ENCODE results near the gene SYN1. TPM values are rescaled to one million over a fixed set of nuclear protein-coding genes. Genes with fewer than 3 reads are reported as not detected.
A peak's percentile ranks its signal among the peaks of the same experiment; 100 is the strongest.

Gene SYN1
- total RNA-seq, 1 donor from 2014 or later = 0.75 TPM

DNA sequence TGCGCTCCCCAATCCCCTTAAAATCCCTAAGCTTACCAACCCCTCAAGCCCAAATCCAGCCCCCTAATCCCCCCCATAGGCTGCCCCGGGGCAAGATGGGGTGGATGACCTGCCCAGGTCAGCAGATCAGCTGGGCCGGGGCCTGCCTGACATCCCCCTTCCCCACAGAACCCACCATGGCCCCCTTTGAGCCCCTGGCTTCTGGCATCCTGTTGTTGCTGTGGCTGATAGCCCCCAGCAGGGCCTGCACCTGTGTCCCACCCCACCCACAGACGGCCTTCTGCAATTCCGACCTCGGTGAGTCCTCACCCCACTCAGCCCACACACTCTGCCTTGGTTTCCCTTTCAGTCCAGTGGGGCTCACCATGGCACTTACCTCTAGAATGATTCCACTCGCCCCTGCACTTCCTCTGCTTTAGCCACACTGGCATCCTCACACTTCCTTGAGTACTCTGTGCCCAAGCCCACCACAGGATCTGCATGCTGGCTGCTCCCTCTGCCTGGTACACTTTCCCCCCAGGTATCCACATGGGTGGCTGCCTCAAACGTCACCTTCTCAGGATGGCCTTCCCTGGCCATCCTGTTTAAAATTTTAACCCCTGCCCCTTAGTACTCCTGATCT is 36.3 kb downstream of the SYN1 start:
- ATAC-seq = no peak
- Histone ChIP-seq H3K27ac (peak overlapping the region; percentile 47), H3K36me3 (no peaks in the 10 kb centered on the region), H3K27me3 (no peaks in the 10 kb centered on the region), H3K4me1 (no peaks in the 10 kb centered on the region), H3K9me3 (no peaks in the 10 kb centered on the region), H3K4me3 (peak overlapping the region; percentile 26)
- no peak for DNase-seq
- TF ChIP-seq, protein P1, sequence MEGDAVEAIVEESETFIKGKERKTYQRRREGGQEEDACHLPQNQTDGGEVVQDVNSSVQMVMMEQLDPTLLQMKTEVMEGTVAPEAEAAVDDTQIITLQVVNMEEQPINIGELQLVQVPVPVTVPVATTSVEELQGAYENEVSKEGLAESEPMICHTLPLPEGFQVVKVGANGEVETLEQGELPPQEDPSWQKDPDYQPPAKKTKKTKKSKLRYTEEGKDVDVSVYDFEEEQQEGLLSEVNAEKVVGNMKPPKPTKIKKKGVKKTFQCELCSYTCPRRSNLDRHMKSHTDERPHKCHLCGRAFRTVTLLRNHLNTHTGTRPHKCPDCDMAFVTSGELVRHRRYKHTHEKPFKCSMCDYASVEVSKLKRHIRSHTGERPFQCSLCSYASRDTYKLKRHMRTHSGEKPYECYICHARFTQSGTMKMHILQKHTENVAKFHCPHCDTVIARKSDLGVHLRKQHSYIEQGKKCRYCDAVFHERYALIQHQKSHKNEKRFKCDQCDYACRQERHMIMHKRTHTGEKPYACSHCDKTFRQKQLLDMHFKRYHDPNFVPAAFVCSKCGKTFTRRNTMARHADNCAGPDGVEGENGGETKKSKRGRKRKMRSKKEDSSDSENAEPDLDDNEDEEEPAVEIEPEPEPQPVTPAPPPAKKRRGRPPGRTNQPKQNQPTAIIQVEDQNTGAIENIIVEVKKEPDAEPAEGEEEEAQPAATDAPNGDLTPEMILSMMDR (IDR thresholded peaks at IDR 0.05) = no peak
- intact Hi-C loops (cut with DNase I) = no loop called here

DNA sequence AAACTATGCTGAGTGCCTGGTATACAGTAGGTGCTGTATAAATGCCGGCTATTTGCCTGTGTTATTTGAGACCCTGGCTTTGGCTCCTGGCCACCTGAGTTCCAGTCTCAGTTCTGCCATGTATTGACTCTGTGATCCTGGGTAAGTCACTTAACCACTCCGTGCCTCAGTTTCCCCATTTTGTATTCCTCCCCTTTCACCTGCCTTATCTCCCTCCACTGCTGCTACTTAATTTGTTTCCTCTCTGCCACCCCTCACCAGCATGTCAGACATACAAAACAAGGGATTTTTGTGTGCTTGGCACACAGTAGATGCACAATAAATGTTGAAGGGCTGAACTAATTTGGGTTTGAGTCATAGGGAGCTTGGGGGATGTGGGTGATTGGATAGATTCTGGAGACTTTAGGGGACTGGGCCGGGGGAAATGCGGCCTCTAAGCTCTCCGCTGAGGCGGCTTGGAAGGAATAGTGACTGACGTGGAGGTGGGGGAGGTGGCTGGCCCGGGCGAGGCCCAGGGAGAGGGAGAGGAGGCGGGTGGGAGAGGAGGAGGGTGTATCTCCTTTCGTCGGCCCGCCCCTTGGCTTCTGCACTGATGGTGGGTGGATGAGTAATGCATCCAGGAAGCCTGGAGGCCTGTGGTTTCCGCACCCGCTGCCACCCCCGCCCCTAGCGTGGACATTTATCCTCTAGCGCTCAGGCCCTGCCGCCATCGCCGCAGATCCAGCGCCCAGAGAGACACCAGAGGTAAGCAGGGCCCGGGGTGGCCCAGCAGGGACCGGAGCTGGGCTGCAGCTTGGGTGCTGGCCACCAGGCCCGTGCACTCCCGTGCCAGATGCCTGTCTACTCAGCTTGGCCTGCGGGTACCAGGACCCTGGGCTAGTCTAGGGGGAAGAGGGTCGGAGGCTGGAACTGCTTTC is 37.7 kb downstream of the SYN1 start, which contains the start of gene TIMP1:
Gene TIMP1, plus strand, starts transcription at position 706 of the 917 bp plus-strand sequence. CDS start 980 bp downstream, outside the sequence.
- Histone ChIP-seq H3K4me1 (no peaks in the 10 kb centered on the region), H3K36me3 (no peaks in the 10 kb centered on the region), H3K9me3 (no peaks in the 10 kb centered on the region), H3K27me3 (no peaks in the 10 kb centered on the region), H3K4me3 (peak within 1 kb of the TSS; percentile 56), H3K27ac (peak within 1 kb of the TSS; percentile 77)
- TF ChIP-seq, protein P1 (IDR thresholded peaks at IDR 0.05) = no peak
- intact Hi-C loops (cut with DNase I) = no loop called here
- ATAC-seq (peak; percentile 96), DNase-seq (peak; percentile 90)

DNA sequence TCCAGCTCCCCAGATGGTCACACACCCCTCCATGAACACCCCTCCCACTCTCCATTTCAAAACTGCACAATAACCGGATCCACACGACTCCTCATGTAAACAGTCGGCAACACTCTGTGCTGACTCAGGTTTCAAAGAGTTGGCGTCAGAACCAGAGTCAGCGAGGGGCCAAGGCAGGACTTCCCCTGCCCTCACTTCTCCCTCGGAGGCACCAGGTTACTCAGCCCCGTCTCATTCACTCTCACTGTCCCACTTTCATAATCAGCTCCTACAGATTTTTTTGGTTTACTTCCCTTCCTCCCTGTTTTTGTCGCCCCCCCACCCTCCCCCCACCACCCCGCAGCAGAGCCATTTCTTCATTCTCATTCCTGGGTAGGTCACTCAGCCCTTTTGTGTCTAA is 40.1 kb downstream of the SYN1 start:
- TF ChIP-seq, protein P1 (IDR thresholded peaks at IDR 0.05) = no peak
- H3K9me3 ChIP-seq = no peaks in the 10 kb centered on the region
- H3K27me3 ChIP-seq = no peaks in the 10 kb centered on the region
- no peak overlapping the region for H3K4me3 ChIP-seq
- no peaks in the 10 kb centered on the region for H3K4me1 ChIP-seq
- H3K27ac ChIP-seq = no peak overlapping the region
- peak; percentile 72 for ATAC-seq
- DNase-seq = no peak
- H3K36me3 ChIP-seq = no peaks in the 10 kb centered on the region
- intact Hi-C loops (cut with DNase I) = no loop called here

DNA sequence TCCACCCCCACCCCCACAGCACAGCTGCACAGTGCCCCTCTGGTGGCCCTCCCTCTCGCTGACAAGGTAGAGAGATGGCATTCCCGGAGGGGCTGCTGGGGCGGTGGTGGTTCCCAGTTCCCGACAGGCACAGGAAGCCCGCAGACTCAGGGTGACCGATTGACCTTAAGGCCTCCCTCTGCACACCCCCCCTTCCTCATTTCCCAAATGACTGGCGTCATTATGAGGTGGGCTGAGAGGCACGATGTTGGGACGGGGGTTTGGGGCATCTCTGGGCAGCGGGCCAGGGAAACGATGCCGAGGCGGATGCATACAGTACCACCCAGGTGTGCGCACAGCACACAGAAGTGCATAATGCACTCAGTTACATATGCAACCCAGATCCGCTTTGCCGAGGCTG is 41.0 kb downstream of the SYN1 start:
- DNase-seq (no peak), ATAC-seq (peak; percentile 4)
- Histone ChIP-seq H3K36me3 (no peaks in the 10 kb centered on the region), H3K27ac (no peak overlapping the region), H3K9me3 (no peaks in the 10 kb centered on the region), H3K4me3 (no peak overlapping the region), H3K27me3 (no peaks in the 10 kb centered on the region), H3K4me1 (no peaks in the 10 kb centered on the region)
- TF ChIP-seq, protein P1 (IDR thresholded peaks at IDR 0.05) = no peak
- intact Hi-C loops (cut with DNase I) = no loop called here

DNA sequence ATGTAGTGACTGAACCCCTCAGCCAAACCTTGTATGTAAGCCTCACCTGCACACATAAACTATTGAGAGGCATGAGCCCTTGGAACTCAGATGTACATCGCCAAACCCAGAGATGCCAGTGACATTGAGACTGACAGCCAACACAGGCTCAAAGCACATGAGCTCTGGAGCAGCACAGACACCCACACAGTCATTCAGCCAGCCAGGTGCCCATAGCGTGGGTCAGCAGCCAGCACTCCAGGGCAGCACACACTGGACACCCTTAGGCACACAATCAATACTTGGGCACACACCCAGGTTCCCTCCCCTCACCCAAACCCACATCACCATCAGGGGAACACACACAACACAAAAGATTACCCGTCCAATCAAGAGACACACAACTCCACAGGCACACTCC is 41.8 kb downstream of the SYN1 start:
- H3K4me3 ChIP-seq = no peak overlapping the region
- no peaks in the 10 kb centered on the region for H3K4me1 ChIP-seq
- H3K36me3 ChIP-seq = no peaks in the 10 kb centered on the region
- intact Hi-C loops (cut with DNase I) = no loop called here
- no peaks in the 10 kb centered on the region for H3K27me3 ChIP-seq
- H3K27ac ChIP-seq = no peak overlapping the region
- ATAC-seq (no peak), DNase-seq (no peak)
- no peaks in the 10 kb centered on the region for H3K9me3 ChIP-seq
- TF ChIP-seq, protein P1 (IDR thresholded peaks at IDR 0.05) = no peak
